Activated T-helper 1 cell treated with anti-CD3 and anti-CD28 coated beads, Interleukin-2, amount 50 U/mL, for 16 hours (primary cell): ENCODE results near the gene WIPF2.
"Not testable (repeated sequence)": the region's sequence is repeated elsewhere in the genome, so short reads cannot be mapped to it uniquely, and the experiment has no call there.

Source experiments
- DNase-seq, 2 donors: peaks; one replicate each; pipeline ENCODE4 v3.0.0-alpha.2; 2020; ENCODE audit warnings: low read depth in 1 of 2, low spot score in 1 of 2

WIPF2 gene

DNA sequence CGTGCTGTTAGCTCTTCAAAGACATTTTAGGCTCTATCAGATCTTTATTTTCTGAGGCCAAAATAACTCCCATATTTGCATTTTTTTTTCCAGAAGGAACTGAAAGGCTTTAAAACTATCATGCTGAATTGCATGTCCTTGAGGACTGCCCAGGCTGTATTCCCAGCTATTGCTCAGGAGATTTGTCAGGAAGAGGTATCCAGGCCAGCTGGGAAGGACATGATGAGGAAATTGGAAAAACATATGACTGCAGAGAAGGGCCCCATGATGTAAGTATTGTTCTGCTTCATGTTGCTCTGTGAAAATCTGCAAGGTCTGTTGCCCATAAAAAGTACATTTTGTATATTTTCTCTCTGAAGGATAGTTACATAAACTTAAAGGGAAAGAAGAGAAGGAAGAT lies 74.3 kb downstream of the WIPF2 start:
- no peak for DNase-seq

DNA sequence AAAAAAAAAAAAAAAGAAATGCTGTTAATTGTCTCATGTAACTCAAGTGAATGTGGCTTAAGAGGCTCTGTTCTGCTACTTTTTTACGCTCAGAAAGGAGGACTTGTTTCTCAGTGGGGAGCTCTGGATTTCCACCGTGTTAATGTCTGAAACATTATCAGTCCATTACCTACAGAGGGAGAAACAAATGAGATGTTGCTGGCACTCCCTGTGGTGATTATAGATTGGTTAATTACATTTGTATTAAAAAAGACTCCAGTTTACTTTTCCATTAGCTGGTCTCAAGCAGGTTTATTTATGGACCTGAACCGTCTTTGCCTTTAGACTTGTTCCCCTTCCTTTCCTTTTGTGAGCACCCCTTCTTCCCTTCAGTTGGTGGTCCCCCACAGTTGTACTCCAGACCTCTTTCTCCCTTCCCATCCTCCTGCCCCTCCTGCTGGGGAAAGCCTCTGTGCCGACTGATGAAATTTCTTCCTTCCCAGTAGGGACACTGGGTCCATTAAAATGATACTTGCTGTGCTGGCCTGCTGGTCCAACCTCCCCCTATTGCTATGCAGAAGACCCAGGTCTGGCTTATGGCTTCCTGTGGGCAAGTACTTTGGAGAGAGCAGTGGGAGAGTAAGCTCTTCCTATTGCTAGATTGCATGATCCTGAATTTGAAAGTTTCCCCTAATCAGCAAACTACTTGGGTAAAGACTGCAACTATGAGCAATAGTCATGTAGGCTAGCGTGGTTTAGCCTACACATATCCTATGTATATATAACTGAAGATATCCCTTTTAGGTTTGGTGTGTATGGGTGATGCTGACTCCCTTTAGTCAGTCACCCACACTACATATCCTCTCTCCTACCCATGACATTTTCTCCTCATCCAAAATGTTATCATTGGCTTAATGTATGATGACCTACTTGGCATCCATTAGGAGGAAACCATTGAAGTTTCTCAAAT lies 76.7 kb downstream of the WIPF2 start:
- DNase-seq: no peak

DNA sequence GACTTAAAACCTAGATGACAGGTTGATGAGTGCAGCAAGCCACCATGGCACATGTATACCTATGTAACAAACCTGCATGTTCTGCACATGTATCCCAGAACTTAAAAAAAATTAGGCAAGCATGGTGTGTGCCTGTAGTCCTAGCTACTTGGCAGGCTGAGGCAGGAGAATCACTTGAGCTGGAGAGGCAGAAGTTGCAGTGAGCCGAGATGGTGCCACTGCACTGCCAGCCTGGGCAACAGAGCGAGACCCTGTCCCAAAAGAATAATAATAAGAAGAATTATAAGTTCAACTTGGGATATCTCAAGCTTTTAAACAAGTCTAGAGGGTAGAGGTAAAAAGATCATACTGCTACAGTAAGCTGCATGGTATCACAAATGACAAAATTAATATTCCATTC lies 78.4 kb downstream of the WIPF2 start:
- no peak for DNase-seq

DNA sequence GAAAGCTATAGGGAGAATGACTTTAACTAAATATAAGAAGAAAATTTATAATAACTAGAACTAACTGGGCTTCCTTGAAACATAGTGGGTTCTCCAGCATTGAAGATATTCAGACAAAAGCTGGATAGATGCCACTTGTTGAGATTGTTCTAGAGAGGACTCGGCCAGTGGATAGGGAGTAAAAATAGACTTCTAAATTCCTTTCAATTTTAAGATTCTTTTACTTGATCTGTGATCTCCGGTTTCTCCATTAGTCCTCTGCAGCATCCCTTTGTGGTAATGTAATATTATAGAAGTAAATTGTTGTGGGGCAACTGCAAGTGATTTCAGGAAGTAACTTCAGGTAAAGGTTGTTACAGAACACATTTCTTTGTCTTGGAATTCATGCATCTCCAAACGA lies 79.6 kb downstream of the WIPF2 start:
- DNase-seq: no peak

DNA sequence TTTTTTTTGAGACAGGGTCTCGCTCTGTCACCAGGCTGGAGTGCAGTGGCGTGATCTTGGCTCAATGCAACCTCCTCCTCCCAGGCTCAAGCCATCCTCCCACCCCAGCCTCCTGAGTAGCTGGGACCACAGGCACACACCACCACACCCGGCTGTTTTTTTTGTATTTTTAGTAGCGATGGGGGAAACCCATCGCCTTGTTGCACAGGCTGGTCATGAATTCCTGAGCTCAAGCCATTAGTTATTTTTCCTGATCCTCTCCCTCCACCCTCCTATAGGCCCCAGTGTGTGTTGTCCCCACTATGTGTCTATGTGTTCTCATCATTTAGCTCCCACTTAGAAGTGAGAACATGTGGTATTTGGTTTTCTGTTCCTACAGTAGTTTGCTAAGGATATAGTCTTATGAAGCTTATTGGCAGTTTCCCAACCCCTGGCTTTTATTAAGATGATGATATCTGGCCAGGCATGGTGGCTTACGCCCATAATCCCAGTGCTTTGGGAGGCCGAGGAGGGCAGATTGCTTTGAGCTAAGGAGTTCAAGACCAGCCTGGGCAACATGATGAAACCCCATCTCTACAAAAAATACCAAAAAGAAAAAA lies 80.2 kb downstream of the WIPF2 start:
- not testable (repeated sequence) for DNase-seq

DNA sequence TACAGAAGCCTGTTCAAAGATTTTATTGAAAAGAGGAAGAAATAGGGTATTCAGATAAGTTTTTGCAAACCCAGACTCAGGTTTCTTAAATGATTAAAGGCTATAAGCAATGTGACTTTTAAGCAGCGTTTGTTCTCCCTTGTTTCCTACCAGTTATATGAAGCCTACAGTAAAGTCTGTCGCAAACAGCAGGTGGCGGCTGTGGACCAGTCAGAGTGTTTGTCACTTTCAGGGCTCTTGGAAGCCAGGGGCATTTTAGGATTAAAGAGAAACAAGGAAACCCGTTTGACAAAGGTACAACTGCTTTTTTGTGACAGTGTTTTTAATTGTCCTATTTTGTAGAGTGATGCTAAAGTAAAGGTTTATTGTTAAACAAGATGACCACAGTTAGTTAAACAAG lies 82.2 kb downstream of the WIPF2 start:
- no peak for DNase-seq

DNA sequence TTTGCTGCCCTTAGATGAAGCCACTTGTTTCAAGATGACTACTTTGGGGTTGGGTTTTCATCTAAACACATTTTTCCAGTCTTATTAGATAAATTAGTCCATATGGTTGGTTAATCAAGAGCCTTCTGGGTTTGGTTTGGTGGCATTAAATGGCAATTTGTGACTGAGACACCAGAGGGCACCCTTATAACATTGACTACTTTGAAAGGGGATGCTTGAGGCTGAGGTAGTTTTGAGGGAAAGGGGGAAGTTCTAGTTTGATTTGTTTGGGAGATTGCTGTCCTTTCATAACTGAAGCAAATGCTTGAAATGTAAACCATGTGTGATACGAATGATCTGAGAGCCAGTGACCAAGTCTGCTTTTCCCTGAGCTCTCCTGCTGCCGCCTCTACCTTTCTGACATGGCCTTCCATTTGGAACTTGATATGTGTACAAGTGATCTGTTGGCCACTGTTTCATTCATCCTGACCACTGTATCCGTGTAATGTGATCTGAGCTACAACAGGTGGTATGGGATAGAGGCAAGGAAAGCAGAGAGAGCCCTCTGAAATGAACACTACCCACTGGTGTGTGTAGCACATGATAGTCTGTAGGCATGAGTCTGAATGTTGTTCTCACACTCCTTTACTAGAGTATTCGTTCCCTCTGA lies 84.0 kb downstream of the WIPF2 start:
- no peak for DNase-seq

DNA sequence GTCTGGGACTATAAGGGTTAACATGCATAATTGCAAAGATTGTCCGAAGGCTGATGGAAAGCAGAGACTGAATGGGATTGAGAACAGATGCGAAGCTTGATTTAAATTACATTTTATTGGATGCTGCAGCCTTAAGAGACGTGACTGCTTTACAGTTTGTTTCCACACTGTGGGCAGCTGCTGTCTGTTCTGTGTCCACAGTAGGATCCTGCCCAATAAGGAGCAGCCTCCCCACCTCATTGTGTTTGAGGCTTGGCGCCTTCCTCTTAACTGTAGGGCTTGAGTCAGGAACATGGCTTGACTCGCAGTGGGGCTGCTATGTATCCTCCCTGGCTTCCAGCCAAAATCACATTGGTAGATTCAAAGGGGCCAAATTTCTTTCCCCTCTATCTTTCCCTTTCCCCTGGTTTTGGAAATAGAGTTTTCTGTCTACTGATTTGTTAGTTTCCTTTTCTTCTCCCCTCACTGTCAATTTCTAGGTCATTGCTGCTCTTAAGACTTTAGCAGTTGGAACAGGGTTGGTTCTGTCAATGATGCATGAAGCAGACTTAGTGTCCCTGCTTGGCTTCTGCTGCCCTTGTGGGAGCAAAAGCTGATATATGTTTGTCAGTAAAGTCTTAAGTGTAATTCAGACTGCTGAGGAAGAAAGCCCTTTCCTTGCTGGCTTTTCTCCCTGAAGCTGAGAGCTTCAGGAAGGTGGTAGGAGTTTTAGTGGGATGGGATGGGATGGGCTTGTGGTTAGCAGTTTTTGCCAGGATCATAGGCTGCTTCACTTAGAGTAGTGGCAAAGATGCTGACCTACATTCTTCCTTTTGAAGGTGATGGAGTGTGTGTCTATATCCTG lies 84.8 kb downstream of the WIPF2 start:
- no peak for DNase-seq

DNA sequence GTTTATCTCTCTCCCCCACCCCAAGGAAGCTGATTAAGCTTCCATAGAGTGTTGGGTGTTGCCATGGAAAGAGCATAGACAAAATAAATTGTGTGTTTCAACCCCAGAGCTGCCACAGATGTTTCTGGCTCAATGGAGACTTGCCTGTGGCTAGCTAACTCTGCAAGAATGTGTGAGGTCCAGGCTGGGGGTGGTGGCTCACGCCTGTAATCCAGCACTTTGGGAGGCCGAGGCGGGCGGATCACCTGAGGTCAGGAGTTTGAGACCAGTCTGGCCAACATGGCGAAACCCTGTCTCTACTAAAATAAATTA lies 85.4 kb downstream of the WIPF2 start:
- DNase-seq: not testable (repeated sequence)

DNA sequence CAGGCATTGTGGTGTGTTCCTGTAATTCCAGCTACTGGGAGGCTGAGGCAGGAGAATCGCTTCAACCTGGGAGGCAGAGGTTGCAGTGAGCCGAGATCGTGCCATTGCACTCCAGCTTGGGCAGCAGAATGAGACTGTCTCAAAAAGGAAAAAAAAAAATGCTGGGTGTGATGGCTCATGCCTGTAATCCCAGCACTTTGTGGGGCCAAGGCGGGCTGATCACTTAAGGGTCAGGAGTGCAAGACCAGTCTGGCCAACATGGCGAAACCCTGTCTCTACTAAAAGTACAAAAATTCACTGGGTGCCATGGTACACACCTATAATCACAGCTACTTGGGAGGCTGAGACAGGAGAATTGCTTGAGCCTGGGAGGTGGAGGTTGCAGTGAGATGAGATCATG lies 85.8 kb downstream of the WIPF2 start:
- not testable (repeated sequence) for DNase-seq

DNA sequence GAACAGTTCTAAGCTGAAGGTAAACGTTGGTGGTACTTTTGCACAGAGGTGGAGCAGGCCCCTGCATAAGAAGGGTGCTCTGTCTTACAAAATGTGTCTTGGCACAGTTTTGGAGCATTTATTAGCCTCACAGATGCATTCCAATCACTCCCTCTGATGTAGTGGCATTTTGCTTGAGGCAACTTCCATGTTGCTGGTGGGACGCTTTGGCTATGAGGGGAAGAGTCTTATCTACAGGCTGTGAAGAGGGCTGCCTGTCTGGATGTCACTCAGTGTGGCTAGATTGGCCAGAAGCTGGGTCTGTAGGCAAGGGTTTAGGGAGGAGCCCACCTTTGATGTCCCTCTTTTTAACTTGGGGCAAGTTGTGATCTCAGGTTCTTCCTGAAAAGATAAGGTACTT lies 87.3 kb downstream of the WIPF2 start:
- DNase-seq: no peak

DNA sequence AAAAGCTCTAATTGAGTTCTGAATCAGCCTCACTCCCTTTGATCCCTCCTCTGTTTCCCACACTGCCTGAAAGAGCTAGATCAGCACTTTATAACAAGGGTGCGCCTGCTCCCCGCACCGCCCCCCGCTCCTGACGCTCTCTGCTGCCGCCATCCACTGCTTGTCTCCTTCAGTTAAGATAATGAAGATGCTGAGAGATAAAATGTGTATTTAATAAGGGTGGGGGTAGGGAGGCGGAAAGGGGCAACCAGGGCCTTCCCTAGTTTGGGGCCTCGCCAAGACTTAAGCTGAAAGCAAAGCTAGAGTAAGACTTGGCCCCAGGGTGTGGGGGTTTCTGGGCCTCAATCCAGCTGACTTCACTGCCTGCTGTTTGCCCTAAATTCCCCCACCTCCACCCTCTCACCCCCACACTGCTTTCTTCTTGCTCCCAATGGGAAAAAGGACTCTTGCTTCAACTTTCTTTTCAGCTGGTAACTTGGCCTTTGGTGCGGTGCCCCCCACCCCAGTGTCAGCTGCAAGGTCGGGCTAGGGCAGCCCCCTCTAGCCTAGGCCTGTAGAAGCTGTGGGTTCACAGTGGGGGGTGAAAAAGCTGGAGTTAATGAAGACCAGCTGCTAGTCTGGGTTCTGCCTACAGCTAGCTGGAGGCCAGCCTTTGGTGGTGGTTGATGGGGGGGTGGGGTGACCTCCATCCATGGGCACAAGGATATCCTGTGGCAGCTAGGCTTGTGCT lies 88.1 kb downstream of the WIPF2 start:
- DNase-seq: no peak

DNA sequence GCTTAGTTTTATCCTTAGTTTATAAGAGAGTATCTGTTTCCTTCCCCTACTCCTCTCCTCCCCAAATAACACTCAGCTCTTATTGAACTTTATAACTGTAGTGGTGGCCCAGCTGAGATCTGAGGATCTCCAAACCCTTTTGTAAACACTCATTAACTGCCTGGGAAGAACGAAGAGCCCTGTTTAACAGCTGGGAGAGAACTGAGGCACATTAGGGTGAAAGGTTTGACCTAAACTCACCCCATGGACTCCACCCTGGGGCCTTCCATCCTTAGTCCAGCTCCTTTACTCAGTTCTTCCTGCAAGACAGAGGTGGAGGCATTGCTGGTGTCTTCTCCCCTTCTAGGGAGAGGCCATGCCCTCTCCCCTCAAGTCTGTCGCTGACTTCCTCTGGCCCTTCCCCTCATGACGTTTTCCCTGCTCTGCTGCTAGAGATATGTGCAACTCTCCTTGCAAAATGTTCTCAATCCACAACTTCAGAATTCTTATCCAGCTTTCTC lies 88.7 kb downstream of the WIPF2 start:
- DNase-seq: no peak

DNA sequence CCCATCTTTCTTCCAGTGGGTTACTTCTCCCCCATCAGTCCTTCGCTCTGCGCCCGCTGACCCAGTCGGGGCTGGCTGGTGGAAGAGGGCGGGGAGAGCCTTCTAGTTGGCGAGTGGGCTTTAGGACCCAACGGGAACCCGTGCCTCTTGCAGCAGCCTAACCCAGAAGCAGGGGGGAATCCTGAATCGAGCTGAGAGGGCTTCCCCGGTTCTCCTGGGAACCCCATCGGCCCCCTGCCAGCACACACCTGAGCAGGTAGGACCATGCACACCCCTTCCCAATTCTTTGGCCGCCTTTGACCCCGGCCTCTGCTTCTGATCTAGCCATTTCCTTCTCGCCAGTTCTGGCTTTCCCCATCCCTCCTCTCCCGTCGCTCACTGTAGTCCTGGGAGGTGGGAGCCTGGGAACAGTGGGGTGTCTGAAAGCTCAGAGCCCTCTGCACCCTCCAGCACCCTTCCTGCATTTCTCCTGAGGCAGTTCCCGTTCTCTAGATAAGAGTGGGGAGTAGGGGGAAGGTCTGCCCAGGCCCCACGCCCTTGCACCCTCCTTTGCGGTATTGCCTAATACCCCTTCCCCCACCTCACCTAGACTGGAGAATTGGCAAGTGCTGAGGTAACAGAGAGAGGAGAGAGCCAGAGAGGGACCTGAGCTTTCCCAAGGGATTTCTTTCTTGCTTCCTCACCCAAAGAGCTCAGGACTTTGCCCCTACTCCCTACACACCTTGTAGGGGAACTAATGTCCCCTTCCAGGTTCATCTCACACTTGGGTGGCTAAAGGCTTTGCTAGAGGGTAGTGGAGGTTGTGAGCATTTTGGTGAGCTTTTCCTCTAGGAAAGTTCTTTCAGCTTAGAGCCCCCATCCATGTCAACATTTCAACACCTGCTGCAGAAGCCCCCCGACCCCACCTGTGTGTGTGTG lies 90.2 kb downstream of the WIPF2 start, which contains the start of gene RARA:
Gene RARA (plus strand): TSS at position 150 of the 918 bp plus-strand sequence. CDS start 22,039 bp downstream, outside the sequence.
- DNase-seq: no peak

DNA sequence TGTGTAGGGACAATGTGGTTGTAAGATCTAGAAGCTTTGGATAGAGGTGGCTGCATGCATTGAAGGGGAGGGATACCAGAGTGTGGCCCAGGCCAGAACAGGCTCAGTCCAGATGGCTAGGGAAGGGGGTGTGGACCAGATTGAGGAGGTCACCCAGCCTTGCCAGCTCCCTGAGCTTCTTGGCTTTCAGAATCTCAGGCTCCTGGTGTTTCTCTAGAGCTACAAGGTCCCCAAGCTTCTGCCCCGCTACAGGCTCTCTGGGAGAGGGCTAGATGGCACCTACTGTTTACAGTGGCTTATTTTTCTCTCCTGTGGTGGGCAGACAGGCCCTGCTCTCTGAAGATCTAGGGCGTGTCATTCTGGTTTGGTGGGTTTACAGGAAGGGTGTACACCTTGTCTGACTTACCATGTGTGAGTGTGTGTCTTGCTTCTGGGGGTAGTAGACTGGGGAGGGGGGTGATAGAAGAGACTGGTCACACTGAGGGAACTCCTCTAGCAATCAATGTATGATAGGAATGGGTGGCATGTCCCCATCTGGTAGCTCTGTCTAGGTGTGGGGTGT lies 90.9 kb downstream of the WIPF2 start:
- DNase-seq: no peak

DNA sequence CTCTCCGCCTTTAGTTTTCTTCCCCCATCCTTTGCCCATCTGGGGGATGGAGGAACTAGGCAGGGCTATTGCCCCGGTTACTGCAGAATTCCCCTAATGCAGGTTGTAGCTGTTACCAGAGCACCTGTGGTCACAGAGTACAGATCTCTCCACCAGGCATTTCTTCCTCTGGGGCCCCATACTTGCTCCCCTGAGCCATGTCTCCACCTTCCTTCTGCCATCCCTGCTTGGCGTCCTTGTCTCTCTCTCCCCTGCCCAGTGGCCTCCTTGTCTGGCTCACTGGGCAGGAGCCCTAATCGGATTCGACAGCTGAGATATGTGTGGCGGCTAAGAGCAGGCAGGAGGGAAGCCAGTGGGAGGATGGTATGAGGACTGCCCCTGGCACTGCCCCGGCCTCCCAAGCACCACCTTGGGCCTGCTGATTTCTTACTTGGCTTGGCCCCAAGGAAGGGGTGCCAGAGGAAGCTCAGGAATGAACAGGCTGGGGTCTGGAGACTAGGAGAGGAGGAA lies 91.8 kb downstream of the WIPF2 start:
- no peak for DNase-seq

DNA sequence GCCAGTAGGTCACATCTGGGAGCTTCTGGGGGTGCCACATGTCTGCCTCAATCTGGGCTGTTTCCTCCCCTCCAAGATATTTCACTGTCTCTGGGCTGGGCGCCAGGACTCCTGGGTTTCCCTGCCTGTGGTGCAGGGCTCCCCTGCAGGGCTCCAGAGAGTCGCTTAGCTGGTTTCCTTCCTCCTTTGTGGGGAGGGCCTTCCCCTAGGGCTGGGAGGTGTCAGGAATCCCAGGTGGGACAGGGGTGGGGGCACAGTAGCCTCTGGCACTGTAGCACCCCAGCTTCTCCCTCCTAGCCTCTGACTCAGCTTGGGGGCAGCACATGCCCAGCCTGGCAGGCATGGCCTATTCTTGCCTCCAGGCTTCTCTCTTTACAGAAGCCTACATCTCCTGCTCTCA lies 92.5 kb downstream of the WIPF2 start:
- DNase-seq: no peak

DNA sequence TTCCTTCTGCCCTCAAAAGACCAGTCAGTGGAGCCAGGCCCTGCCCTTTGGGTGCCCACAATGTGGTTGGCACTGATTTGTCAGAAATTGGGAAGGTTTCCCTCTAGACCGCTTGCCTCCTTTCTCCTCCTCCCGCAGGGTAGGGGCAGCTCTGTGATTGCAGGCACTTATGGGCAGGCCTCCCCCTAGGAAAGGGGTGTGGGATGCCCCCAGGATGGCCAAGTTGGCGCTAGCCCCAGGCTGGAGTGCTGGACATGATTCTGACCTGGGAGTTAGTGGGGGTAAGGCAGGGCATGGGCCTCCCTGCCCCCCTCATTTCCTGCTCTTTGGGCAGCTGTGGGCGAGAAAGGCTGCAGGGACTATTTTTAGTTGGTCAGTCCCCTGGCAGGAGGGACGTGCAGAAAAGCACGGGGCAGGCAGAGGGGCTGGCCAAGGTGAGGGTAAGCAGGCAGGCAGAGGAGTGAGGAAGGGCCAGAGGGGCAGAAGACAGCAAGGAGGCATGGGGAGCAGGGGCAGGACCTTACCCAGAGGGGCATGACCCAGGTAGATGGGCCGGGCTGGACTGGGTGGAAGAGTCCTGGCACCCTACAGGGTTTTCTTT lies 93.1 kb downstream of the WIPF2 start:
- no peak for DNase-seq
